Loucy (cell line): Measurements from ENCODE around the gene ZNF804A.

Experiments used
- H2AFZ ChIP-seq: fragments of 200-600 bp; sonication (generic); 2 replicates; pipeline ENCODE4 v1.6.0; 2016; ENCODE audit warnings: antibody characterized with exemption, mild to moderate bottlenecking, low read length, moderate library complexity
- H3F3A ChIP-seq: fragments of 200-600 bp; 2 replicates; pipeline ENCODE4 v1.6.0; 2016; ENCODE audit warnings: antibody characterized with exemption, low read depth, mild to moderate bottlenecking
- H3K27me3 ChIP-seq: fragments of 200-600 bp; sonication (generic); 2 replicates; pipeline ENCODE4 v1.6.1; 2014; ENCODE audit warnings: low read length, mild to moderate bottlenecking; ENCODE audit not compliant: insufficient read depth, poor library complexity, severe bottlenecking
- H3K36me3 ChIP-seq: fragments of 200-600 bp; sonication (generic); 2 replicates; pipeline ENCODE4 v1.6.1; 2016; ENCODE audit warnings: low read length; ENCODE audit not compliant: insufficient read depth
- H3K4me1 ChIP-seq: fragments of 200-600 bp; sonication (generic); 2 replicates; pipeline ENCODE4 v1.5.1; 2014; ENCODE audit warnings: low read length, mild to moderate bottlenecking; ENCODE audit not compliant: insufficient read depth, poor library complexity, severe bottlenecking
- H3K4me2 ChIP-seq: fragments of 200-600 bp; sonication (generic); 2 replicates; pipeline ENCODE4 v1.6.0; 2014; ENCODE audit warnings: antibody characterized with exemption, low read length, low read depth, mild to moderate bottlenecking; ENCODE audit not compliant: poor library complexity, severe bottlenecking
- H3K4me3 ChIP-seq: fragments of 200-600 bp; sonication (generic); 2 replicates; pipeline ENCODE4 v1.5.1; 2014; ENCODE audit warnings: low read length, mild to moderate bottlenecking, mixed read lengths; ENCODE audit not compliant: poor library complexity, severe bottlenecking
- H3K79me2 ChIP-seq: fragments of 200-600 bp; sonication (generic); 2 replicates; pipeline ENCODE4 v1.6.1; 2014; ENCODE audit warnings: low read length; ENCODE audit not compliant: insufficient read depth
- H3K9ac ChIP-seq: fragments of 200-600 bp; sonication (generic); 2 replicates; pipeline ENCODE4 v1.6.0; 2014; ENCODE audit warnings: mild to moderate bottlenecking, low read depth, low read length, moderate library complexity; ENCODE audit not compliant: poor library complexity, severe bottlenecking
- H3K9me2 ChIP-seq: fragments of 200-600 bp; sonication (generic); replicated peaks from 2 replicates; pipeline ENCODE4 v1.6.1; 2016; ENCODE audit warnings: low read depth, low read length, mixed read lengths
- H3K9me3 ChIP-seq: fragments of 200-600 bp; sonication (generic); 2 replicates; pipeline ENCODE4 v1.6.1; 2014; ENCODE audit warnings: mild to moderate bottlenecking, antibody characterized with exemption, low read length, low read depth; ENCODE audit not compliant: insufficient read depth
- H4K20me1 ChIP-seq: fragments of 200-600 bp; sonication (generic); 2 replicates; pipeline ENCODE4 v1.6.0; 2014; ENCODE audit warnings: antibody characterized with exemption, low read length, mild to moderate bottlenecking; ENCODE audit not compliant: insufficient read depth, poor library complexity, severe bottlenecking
- EZH2phosphoT487 ChIP-seq: fragments of 200-600 bp; IDR thresholded peaks from 2 replicates; pipeline ENCODE4 v1.6.1; 2018; ENCODE audit warnings: antibody characterized with exemption, mild to moderate bottlenecking, moderate library complexity, borderline replicate concordance
- TF ChIP-seq, protein P1 (sequence below): fragments of 200-600 bp; sonication (generic); conservative IDR thresholded peaks from 2 replicates; pipeline ENCODE4 v1.5.1; 2014; ENCODE audit warnings: mild to moderate bottlenecking, antibody characterized with exemption, low read length

ZNF804A gene

DNA sequence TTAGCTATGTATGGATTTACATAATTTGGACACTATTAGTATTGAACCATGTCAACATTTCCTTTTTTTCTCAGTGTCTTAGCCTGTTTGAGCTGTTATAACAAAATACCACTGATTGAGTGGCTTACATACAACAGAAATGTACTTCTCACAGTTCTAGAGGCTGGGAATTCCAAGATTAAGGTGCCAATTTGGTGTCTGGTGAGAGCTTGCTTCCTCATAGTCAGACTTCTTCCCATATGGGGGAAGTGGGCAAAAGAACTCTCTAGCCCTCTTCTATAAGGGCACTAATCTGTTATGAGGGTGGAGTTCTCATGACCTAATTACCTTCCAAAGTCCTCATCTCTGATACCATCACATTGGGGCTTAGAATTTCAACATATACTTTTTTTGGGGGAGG, 12.6 kb downstream of the ZNF804A start:
- H3F3A ChIP-seq: no peaks in the 10 kb centered on the region
- H3K36me3 ChIP-seq: no peaks in the 10 kb centered on the region
- no peaks in the 10 kb centered on the region for H4K20me1 ChIP-seq
- no peaks in the 10 kb centered on the region for H3K27me3 ChIP-seq
- no peaks in the 10 kb centered on the region for H3K79me2 ChIP-seq
- H3K4me3 ChIP-seq: no peak overlapping the region
- H3K9ac ChIP-seq: no peak overlapping the region
- no peak for TF ChIP-seq EZH2phosphoT487
- TF ChIP-seq, protein P1, sequence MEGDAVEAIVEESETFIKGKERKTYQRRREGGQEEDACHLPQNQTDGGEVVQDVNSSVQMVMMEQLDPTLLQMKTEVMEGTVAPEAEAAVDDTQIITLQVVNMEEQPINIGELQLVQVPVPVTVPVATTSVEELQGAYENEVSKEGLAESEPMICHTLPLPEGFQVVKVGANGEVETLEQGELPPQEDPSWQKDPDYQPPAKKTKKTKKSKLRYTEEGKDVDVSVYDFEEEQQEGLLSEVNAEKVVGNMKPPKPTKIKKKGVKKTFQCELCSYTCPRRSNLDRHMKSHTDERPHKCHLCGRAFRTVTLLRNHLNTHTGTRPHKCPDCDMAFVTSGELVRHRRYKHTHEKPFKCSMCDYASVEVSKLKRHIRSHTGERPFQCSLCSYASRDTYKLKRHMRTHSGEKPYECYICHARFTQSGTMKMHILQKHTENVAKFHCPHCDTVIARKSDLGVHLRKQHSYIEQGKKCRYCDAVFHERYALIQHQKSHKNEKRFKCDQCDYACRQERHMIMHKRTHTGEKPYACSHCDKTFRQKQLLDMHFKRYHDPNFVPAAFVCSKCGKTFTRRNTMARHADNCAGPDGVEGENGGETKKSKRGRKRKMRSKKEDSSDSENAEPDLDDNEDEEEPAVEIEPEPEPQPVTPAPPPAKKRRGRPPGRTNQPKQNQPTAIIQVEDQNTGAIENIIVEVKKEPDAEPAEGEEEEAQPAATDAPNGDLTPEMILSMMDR: no peak
- H2AFZ ChIP-seq: no peak overlapping the region
- H3K4me2 ChIP-seq: no peak overlapping the region
- no peaks in the 10 kb centered on the region for H3K9me3 ChIP-seq
- H3K4me1 ChIP-seq: no peaks in the 10 kb centered on the region
- H3K9me2 ChIP-seq: no peaks in the 10 kb centered on the region

DNA sequence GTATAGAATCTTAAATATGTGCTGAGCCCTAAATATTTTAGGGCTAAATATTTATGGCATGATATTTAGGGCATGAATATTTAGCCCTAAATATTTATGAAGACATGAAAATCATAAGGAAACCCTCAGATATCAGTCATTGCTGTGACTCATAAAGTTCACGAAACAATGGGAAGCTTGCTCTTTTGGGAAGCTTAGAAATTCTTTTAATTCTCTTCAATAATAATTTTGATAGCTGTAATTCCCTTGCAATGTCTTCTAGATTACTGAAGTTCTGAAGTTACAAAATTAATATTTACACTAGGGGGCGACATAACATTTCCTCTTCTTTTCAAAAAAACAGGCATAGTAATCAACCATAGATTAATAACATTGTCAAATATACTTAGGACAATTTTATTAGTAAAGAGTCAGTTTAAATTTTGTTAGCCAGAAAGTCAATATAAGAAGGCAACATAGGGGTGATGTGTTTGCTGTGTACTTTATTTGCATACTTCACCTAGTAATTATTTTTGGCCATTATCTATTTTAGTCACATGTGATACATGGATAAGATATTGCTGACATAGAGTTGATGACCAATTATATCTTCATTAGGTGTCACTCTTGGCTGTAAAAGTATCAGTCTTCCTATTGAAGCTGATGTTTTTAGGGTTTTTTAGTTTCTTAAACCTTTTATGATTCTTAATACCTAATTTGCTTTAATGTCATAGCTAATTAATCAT, 13.2 kb downstream of the ZNF804A start:
- Histone ChIP-seq H3K4me2 (no peak overlapping the region), H3K9ac (no peak overlapping the region), H3K4me1 (no peaks in the 10 kb centered on the region), H3F3A (no peaks in the 10 kb centered on the region), H3K27me3 (no peaks in the 10 kb centered on the region), H3K79me2 (no peaks in the 10 kb centered on the region), H3K9me3 (no peaks in the 10 kb centered on the region), H3K9me2 (no peaks in the 10 kb centered on the region), H3K4me3 (no peak overlapping the region), H3K36me3 (no peaks in the 10 kb centered on the region), H4K20me1 (no peaks in the 10 kb centered on the region), H2AFZ (no peak overlapping the region)
- TF ChIP-seq EZH2phosphoT487: no peak
- TF ChIP-seq, protein P1: peak; percentile 72

DNA sequence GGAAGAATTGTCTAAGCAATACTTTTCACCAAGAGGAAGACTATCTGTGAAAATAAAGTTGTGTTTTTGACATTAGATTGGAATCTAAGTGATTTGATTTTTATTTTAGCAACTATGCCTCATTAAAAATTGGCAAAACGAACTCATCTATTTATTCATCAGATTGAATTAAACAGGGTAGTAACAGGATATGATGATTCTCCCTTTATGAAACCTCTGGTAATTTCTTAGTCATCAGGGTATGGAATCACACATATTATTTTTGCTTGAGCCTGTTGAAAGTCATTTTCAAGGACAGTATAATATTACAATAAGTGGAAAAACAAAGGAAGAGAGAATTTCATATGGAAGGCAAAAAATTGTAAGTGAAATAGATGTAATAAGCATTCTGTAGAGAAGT, 22.0 kb downstream of the ZNF804A start:
- no peaks in the 10 kb centered on the region for H3K4me1 ChIP-seq
- TF ChIP-seq EZH2phosphoT487: no peak
- TF ChIP-seq, protein P1: no peak
- no peak overlapping the region for H3K4me2 ChIP-seq
- no peaks in the 10 kb centered on the region for H3K27me3 ChIP-seq
- no peaks in the 10 kb centered on the region for H3K9me3 ChIP-seq
- H3K9ac ChIP-seq: no peak overlapping the region
- no peak overlapping the region for H2AFZ ChIP-seq
- no peaks in the 10 kb centered on the region for H3F3A ChIP-seq
- H3K79me2 ChIP-seq: no peaks in the 10 kb centered on the region
- H4K20me1 ChIP-seq: no peaks in the 10 kb centered on the region
- H3K4me3 ChIP-seq: no peak overlapping the region
- no peaks in the 10 kb centered on the region for H3K9me2 ChIP-seq
- H3K36me3 ChIP-seq: no peaks in the 10 kb centered on the region
